Adipose tissue (tissue), 3 donors: Measurements from ENCODE around the gene CLMN. TPM values are rescaled to one million over a fixed set of nuclear protein-coding genes. Genes with fewer than 3 reads are reported as not detected.

Experiments used
- H3K27ac ChIP-seq: one replicate; pipeline ENCODE4 v1.5.1; 2013; ENCODE audit warnings: low read depth, low read length
- WGBS, 3 donors: extraction: QIAGEN DNeasy Blood & Tissue Kit; methylation state at CpG; one replicate each; pipeline ENCODE4 v1.1.7; 2013; 5-methylcytosine and 5-hydroxymethylcytosine counted together
- polyA plus RNA-seq, 3 donors: library from polyadenylated mRNA; stranded (reverse); fragments of 200-250 nt; gene quantifications; one replicate each; pipeline ENCODE4 v1.2.3, GENCODE V29; 2013
- donor health status: healthy with polysubstance abuse.
- donor health status: Bipolar disorder and iron deficiency.
- donor health status: healthy.

The CLMN gene
- polyA plus RNA-seq, 3 donors = 11.0 to 25.0 (median 19.7) TPM

- WGBS, 3 donors = 63 to 94% (median 70%) methylated on average over 7 of the region's 7 CpGs
- no peak overlapping the region for H3K27ac ChIP-seq
Observed at GRCh38 chr14:95311752-95312151, 8.0 kb downstream of the CLMN start.

DNA sequence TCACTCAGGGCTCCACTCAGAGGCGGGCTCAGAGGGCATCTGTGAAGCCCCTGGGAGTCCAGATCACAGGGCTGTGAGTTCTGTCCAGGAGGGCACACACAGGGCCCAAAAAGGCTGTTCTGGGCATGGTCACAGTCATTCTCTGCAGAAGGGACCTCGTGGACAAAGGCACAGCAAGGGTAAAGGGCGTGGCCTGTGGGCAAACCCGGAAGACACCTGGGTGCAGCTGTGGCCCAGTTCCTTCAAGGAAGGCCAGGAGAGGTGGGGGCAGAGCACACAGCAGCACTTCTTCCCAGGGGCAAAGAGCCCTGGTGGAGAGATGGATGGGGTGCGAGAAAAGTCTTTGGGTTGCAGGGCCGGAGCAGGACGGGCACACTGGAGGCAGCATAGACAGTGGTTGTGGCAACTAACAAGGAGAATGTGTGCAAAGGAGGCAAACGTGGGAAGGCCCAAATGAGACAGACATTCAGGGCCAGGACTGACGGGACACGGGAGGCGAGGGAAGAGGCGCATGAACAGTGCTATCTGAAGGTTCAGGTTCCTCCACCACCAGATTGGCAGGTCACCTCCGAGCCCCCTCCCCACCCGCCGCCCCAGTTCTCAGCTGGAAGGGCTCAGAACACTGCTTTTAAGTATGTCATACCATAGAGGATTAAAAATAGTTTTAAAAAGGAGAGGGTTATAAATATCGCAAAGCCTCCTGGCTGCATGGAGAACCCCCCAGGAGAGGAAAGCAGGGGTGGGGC is 8.9 kb downstream of the CLMN start:
- H3K27ac ChIP-seq = no peak overlapping the region
- 84 to 91% (median 87%) methylated on average over 16 of the region's 16 CpGs for WGBS, 3 donors

- WGBS, 3 donors = 89 to 93% (median 92%) methylated on average over 10 of the region's 10 CpGs
- H3K27ac ChIP-seq = no peak overlapping the region
Observed at GRCh38 chr14:95309261-95310051, 10.3 kb downstream of the CLMN start.

- no peak overlapping the region for H3K27ac ChIP-seq
- 70 to 84% (median 82%) methylated on average over 1 of the region's 1 CpG for WGBS, 3 donors
Observed at GRCh38 chr14:95308073-95308472, 11.6 kb downstream of the CLMN start.

DNA sequence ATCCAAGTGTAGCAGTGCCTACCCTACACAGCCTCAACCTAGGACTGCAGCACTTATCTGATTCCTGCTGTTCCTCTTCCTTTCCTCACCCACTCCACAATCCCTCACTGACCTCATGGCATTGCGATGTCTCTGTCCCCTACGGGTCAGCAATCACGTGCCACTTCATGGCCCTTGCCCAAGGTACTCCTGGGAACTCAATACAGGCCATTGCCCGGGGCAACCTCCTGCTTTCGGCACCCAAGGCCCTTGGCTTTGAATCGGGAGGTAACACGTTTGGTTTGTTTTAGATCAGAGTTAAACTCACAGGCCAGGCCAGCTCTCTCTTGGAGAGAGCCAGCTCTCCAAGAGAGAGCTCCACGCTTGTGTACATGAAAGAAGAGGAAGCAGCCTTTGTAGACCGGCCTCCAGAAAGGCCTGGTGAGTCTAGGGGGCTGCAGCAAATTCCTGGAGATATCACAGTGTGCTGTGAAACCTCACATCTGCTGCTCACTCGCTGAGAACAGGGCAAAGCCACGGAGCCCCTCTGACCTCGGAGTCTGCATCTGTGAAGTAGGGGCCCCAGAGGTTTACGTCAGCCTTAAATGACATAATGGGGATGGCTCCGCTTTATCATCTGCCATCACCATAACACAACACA is 12.2 kb downstream of the CLMN start:
- WGBS, 3 donors = 38 to 62% (median 53%) methylated on average over 14 of the region's 14 CpGs
- H3K27ac ChIP-seq = no peak overlapping the region

- no peak overlapping the region for H3K27ac ChIP-seq
- WGBS, 3 donors = 73 to 80% (median 80%) methylated on average over 4 of the region's 4 CpGs
Observed at GRCh38 chr14:95305940-95306339, 13.8 kb downstream of the CLMN start.

- H3K27ac ChIP-seq = no peak overlapping the region
- WGBS, 3 donors = 82 to 89% (median 88%) methylated on average over 7 of the region's 7 CpGs
Observed at GRCh38 chr14:95305145-95305544, 14.6 kb downstream of the CLMN start.

DNA sequence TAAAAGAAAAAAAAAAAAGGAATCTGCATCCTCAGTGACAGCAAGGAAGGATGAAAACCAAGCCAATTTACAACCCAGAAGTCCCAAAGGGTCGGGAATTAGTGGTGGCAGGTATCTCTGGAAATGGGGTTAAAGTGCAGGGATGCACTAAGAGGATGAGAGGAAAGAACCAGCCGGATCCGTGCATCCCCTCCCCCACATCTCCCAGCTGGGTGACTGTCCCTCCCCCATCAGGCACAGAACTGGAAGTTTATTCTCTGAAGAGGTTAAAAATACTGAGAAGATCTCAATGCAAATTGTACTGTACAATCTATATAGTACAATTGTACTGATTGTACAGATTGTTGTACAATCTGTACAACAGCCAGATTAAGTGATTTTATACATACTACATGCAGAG is 15.4 kb downstream of the CLMN start:
- no peak overlapping the region for H3K27ac ChIP-seq
- WGBS, 3 donors = 55 to 73% (median 56%) methylated on average over 3 of the region's 3 CpGs

GRCh38 chr14:95303552-95303951 is 16.2 kb downstream of the CLMN start:
- 80 to 87% (median 85%) methylated on average over 4 of the region's 4 CpGs for WGBS, 3 donors
- H3K27ac ChIP-seq = no peak overlapping the region

DNA sequence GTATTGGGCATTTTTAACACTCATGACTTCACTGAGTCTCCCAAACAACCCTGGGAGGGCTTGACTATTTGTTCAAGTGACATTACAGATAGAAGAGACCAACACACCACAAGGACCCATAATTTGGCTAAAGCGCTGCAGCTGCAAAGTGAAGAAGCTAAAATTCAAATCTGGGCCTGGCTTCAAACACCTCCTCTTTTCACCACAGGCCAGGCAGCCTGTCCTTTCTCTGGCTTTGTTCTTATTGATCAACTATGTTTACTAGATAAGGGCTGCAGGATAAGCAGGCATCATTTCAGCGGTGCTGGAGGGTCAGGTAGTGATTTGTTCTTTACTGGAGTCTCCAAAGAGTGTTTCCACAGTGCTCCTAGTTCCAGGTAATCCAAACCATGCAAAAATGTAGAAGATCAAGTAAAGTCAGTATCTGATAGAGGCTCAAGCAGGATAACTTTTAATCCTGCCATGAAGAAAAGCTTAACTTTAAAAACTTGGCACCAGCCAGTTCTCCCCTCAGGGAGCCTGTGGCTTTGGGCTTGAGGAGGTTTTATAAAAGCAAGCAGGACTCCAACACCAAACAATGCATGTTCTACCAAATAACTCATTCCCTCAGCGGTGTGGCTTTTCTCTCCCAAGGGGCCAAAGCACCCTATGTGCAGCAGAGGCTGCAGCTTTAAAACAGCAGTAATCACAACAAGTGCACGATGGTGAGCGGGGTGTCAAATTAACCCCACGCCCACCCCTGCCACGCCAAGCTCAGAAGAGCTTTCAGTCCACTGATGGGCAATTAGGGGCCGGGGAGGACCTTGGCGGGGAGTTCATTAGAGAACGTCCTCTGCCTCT is 16.8 kb downstream of the CLMN start:
- H3K27ac ChIP-seq = no peak overlapping the region
- 76 to 81% (median 81%) methylated on average over 10 of the region's 10 CpGs for WGBS, 3 donors

- 92 to 96% (median 92%) methylated on average over 6 of the region's 6 CpGs for WGBS, 3 donors
- H3K27ac ChIP-seq = no peak overlapping the region
Observed at GRCh38 chr14:95301527-95302187, 18.1 kb downstream of the CLMN start.

- WGBS, 3 donors = 74 to 80% (median 78%) methylated on average over 8 of the region's 8 CpGs
- no peak overlapping the region for H3K27ac ChIP-seq
Observed at GRCh38 chr14:95300697-95301526, 18.8 kb downstream of the CLMN start.

DNA sequence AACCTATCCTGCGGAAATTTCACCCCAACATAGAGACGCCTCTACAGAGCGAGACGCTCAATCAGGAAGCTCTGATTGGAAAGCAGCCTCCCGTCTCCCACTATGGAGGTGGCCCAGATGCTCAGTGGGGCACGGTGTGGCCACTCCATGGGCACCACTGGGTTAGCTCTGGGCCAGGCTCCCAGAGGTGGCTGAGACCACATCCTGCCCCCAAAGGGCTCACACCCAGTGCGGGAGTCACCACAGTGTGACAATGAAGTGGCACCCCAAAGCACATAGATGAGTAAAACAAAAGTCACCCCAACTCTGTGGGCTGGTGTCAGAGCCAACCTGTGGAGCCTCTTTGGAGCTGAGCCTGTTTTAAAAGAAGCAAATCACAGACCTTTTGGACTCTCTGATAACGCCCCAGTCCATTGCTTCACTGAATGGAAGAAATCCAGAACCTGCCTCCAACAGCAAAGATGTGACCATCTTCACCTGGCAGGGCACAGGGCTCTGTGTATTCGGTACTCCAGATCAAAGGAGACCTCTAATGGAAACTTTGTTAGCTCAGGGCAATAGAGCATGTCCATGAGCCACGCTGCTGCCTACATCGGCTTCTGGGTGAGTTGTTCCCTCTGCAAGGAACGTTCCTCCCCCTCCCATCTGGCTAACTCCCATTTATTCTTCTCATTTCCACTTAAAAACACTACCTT is 19.6 kb downstream of the CLMN start:
- 76 to 82% (median 80%) methylated on average over 12 of the region's 12 CpGs for WGBS, 3 donors
- H3K27ac ChIP-seq = no peak overlapping the region

GRCh38 chr14:95299271-95299670 is 20.4 kb downstream of the CLMN start:
- WGBS, 3 donors = 88 to 90% (median 89%) methylated on average over 5 of the region's 5 CpGs
- H3K27ac ChIP-seq = no peak overlapping the region

DNA sequence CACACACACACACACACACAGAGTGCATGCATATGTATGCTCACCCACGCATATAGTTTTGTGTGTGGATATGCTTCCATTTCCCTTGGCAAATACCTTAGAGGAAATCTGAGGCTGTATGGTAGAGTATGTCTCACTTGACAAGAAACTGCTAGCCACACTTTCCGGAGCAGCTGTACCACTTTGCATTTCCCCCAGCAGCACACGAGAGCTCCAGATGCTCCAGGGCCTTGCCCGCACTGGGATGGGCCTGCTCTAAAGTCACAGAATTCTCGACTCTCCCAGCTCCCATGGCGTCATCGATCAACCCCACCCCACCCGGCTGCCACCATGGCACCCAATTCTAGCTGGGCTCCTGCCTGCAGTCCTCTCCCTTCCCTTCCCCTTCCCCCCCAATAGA is 21.9 kb downstream of the CLMN start:
- 80 to 95% (median 87%) methylated on average over 8 of the region's 8 CpGs for WGBS, 3 donors
- H3K27ac ChIP-seq = no peak overlapping the region

DNA sequence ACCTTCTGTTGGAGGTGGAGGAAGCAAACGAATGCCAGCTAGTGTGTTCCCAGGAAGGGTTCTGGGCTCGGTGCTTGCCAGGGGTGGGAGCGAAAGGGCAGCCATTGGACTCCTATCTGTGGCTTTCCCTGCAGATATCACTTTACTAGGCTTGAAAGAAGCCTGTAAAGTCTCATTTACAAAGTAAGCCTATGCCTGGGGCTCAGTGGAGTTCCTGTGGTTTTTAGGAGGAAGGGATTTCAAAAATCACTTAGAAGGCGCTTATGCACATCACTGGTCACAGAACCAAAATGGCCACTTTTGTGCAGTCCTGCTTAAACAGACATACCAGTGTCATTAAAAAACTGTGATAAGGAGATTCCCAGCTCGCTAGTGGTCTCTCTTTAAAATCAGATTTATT is 22.7 kb downstream of the CLMN start:
- H3K27ac ChIP-seq = no peak overlapping the region
- WGBS, 3 donors = 87 to 89% (median 89%) methylated on average over 5 of the region's 5 CpGs
